Renal cortical epithelial cell (primary cell): ENCODE data around the gene TOMM40L. TPM values are rescaled to one million over a fixed set of nuclear protein-coding genes. Genes with fewer than 3 reads are reported as not detected.

ENCODE experiments used
- DNase-seq: peaks from one replicate; pipeline ENCODE4 v3.0.0-alpha.2; 2011; ENCODE audit warnings: low read depth
- total RNA-seq: library from RNA; depleted of rRNA; stranded (reverse); fragments of >200 nt; gene quantifications from 2 replicates; pipeline ENCODE4 v1.2.3, GENCODE V29; 2014

TOMM40L gene
- total RNA-seq: 16.5 and 17.4 TPM in 2 replicates

- DNase-seq: peak; percentile 99
Measured at GRCh38 chr1:161225534-161226319, at the start of gene TOMM40L. TOMM40L (plus strand) TSS chr1:161226060; CDS start chr1:161226490, 430 bp downstream.

GRCh38 chr1:161176468-161177111 is 49.3 kb upstream of the TOMM40L start:
- DNase-seq: no peak

DNA sequence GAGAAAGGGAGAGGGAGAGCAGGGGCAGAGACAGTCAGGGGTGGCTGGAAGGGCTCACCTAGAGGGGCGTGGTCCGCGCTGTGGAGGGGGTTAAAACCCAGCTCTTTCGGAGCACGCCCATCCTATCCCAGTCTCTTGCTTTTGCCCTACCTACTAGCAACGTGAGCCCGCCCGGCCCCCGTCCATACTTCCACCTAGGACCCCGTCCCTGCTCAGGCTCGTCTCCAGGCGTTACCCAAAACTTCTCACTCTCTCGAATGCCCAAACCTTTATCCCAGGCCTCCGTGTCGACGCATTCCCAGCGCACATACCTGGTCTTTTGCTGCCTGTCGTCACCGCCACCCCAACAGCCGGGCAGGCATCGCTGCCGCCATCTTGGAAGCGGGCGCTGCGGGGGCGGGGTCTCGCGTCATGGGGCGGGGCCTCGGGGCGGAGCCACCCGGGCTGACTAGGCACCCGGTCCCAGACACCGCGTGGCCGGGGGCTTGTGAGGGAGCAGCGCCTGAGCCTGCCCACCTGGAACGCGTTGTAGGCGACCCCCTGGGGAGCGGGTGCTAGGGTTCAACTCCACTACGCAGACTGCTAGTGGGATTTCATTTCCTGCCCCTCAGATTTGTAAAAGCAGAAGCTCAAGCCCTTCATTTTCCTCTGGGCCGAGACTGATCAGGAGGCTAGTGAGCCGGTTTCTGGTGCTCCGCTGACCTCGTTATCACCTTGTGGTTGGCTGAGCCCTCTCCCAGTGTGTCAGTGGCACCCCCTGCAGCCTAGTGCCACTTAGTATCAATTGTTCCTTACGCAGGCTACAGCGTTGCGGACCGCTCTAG is 48.5 kb upstream of the TOMM40L start, which contains the start of gene B4GALT3:
Gene B4GALT3, minus strand, starts transcription at position 396 of the 824 bp plus-strand sequence. CDS start 1,447 bp downstream, outside the sequence.
- DNase-seq: peak; percentile 41

DNA sequence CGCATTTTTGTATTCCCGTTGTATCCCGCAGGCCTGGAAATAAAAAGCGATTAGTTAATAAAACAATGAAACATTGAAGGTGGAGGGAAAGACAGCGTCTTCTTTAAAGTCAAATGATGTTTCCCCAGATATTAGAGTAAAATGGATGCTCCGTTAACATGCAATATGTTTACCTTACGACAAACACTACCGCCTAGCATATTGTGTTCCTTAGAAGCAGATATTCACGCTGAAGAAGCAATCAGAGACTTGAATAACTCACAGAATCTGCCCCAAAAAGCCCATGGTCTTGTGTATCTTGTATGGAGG is 48.0 kb upstream of the TOMM40L start:
- DNase-seq: no peak

- no peak for DNase-seq
Measured at GRCh38 chr1:161179698-161180097, 46.2 kb upstream of the TOMM40L start.

DNA sequence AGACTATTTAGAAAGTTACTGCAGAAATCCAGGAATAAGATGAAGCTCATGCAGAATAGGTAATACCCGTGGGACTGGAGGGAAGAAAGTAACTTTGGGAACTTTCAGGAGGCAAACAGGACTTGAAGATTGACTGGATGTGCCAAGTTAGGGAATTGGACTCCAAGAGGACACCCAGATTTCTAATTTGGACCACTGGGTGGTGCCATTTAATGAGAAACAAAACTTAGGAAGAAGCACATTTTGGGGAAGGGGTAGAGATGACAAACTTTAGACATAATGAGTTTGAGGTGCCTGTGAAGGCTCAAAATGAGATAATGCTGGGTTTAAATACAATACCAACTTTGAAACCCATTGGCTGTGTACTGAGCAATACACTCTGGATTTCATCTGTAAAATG is 45.2 kb upstream of the TOMM40L start:
- no peak for DNase-seq

DNA sequence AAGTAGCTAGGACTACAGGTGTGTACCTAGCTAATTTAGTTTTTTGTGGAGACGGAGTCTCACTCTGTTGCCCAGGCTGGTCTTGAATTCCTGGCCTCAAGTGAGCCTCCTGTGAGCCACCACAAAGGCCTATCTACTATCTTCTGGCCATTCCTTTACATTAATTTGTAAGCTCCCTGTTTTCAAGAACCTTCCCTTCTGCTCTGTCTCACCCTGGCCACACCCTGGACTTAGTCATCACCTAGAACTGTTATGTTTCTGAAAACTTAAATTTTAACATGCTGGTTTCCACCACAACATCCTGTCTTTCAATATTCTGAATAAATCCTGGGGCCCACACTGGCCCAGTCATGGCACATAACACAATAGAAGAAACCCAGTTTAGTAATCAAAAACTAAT is 43.6 kb upstream of the TOMM40L start:
- DNase-seq: peak; percentile 40

DNA sequence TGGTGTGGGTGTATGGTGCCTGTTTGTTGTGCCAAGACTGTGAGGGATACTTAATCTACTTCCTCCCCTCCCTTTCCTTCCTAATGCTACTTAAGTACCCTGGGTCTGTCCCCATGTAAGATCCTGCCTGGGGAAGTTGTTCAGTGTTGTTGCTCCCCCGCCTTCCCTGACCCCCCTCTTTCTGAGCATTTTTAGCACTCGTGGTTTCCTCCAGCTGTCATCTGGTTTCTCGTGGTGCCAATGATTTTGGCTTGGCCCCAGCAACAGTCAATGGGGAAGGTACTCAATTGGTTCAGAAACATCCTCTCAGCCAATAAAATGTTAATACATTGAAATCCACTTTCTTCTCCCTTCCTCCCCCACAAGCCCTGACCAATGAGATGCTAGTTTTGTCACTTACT is 40.6 kb upstream of the TOMM40L start:
- no peak for DNase-seq

GRCh38 chr1:161185732-161186311 is 40.0 kb upstream of the TOMM40L start:
- DNase-seq: no peak

DNA sequence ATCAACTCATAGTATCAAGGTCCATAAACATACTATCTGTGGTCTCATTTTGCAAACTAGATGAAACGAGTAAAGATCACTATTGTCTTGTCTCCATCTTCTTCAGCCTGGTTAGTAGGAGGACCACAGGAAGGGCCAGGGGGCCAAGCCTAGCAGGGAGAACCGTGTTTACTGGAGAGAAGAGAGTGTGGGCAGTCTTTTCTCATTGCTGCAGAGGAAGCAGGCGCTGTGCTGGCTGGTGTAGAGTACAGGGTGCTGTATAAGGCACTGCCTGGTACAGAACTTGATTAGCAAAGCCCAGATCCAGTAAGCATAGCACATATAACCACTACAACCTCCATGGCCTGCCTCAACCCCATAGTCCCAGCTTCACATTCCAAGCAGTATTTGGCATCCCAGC is 38.5 kb upstream of the TOMM40L start:
- DNase-seq: no peak

- DNase-seq: no peak
Measured at GRCh38 chr1:161188381-161188780, 37.5 kb upstream of the TOMM40L start.

GRCh38 chr1:161189036-161189435 is 36.8 kb upstream of the TOMM40L start:
- DNase-seq: no peak

DNA sequence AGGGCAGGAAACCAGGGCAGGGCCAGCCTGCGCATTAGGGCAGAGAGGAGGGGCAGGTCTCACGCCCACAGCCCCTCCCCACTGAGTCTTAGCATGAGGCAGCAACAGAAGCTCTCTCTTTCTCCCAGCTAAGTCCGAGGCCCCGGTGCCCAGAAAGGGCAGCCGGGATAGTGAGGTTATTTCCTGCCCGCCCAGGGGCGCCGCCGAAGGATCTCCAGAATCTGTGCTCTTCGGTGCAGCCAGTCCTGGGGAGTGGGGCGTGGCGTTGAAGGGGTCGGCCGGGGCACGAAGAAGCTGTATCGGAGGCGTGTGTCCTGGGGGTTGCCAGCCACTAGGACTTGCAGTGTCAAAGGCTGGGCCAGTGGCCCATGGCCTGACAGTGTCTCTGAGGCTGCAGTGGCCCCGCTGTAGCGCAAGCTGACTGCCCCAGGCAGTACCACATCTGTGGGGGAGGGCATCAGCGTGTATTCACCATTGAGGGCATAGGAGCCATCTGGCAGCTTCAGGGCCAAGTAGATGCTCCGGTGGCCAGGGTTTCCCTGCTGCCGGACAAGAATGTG is 34.8 kb upstream of the TOMM40L start:
- no peak for DNase-seq

GRCh38 chr1:161191971-161192370 is 33.9 kb upstream of the TOMM40L start:
- no peak for DNase-seq

DNA sequence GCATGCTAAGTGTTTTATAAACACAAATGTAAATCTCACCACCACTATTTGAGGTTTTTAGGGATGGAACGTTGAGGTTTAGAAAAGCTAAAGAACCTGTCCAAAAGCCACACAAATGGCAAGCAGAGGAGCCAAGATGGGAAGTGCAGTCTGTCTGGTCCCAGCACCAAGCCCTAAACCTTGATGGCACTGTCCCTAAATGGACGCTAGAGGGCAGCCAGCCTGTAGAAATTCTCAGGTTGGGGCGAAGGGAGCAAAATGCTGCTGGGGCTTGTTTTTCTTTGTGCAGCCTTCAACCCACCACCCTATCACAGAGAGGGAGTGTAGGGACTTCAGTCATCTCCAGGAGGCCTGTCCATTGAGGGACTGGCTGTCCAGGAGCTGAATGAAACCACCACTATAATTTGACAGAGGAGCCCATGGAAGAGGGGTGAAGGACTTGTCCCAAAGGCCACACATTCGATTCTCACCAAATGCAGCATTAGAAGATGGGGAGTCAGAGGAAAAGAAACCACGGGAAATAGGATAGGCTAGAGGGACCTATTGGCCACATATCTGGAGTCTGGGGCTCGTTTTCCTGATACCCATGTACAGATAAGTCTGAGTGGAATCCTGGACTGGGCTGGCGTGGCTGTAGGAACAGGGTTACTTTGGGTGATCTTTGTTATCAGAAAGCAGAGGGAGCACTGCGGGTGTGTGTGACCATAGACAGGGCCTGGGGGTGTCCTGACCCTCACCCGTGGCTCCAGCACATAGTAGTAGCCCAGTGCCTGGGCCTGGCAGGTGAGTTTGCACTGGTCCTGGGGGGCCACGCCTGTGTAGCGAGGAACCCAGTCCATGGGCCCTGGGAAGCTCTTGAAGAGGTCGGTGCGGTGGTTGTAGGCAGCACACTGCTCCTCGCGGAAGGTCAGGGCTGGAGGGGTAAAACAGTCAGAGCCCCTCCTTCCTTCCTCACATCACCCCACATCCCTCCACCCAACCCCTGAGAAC is 33.1 kb upstream of the TOMM40L start:
- peak; percentile 51 for DNase-seq

DNA sequence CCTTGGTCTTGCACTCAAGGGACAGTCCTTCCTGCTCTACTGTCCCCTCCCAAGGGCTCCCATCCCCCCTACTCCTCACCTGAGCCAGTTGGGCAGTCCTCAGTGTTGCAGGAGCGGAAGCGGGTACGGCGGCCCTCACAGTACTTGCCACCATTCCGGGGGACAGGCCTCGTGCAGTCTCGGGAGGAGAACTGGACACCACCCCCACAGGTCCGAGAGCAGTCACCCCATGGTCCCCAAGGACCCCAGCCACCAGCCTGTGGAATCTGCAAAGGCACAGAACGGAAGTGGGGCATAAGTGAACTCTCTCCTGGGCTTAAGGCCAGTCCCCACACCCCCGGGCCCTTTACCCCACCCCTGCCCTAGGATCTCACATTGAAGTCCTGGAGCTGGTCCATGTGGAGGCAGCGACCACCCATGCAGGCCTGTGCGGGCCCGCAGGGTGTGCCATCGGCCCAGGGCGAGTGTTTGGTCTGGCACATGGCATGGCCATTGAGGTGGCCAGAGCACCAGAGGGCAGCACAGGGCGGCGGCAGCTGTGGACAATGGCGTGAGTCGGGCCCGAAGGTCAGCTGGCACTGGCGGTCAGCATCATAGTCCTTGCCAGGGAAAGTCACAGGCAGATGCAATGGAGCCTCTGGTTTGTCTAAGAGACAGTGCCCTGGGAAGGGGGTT is 32.2 kb upstream of the TOMM40L start:
- no peak for DNase-seq

DNA sequence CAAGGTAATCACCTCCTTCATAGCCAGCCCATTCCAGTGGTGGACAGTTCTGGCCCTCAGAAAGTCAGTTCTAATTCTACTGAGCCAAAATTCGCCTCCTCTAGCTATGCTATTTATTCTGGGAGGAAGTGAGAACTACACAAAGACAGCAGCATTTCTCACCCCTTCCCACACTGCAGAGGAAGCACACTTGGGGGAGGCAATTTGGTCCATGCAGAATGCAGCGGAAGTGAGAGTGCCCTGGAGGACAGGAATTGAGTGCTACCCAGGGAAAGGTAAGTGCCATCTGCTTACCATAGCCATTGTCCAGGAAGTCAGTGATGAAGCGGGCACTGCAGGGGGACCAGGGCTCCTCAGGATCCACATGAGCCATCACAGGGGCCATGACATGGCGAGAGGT is 30.7 kb upstream of the TOMM40L start:
- no peak for DNase-seq

- DNase-seq: no peak
Measured at GRCh38 chr1:161196111-161196510, 29.7 kb upstream of the TOMM40L start.

GRCh38 chr1:161196521-161197451 is 29.1 kb upstream of the TOMM40L start:
- DNase-seq: no peak
